CD8-positive, alpha-beta memory T cell (primary cell): Measurements from ENCODE around the gene PAPOLB. TPM values are rescaled to one million over a fixed set of nuclear protein-coding genes. Genes with fewer than 3 reads are reported as not detected.

Experiments
- CTCF ChIA-PET: fragments of 350-600 bp; sonication (Branson Sonifier 250); formaldehyde crosslinking; loops from one replicate; lab custom pipeline; 2021; ENCODE audit warnings: antibody characterized with exemption; lab: Charles Lee
- POLR2A ChIA-PET: fragments of 350-600 bp; sonication (Branson Sonifier 250); formaldehyde crosslinking; loops from one replicate; lab custom pipeline; 2021; ENCODE audit warnings: antibody characterized with exemption; lab: Charles Lee
- DNase-seq, 5 donors: peaks; one replicate each; pipeline versions ENCODE4 v3.0.0 to v3.0.0-alpha.2; 2020 to 2022; ENCODE audit warnings: mixed read lengths in 1 of 5
- H3K27ac ChIP-seq: one replicate; pipeline ENCODE4 v1.7.0; 2013; ENCODE audit warnings: low read depth, mild to moderate bottlenecking, low read length, moderate library complexity
- H3K27me3 ChIP-seq: 2 replicates; pipeline ENCODE4 v1.7.0; 2013; ENCODE audit warnings: low read length, mild to moderate bottlenecking; ENCODE audit not compliant: insufficient read depth, poor library complexity, severe bottlenecking
- H3K36me3 ChIP-seq: 2 replicates; pipeline ENCODE4 v1.7.0; 2013; ENCODE audit warnings: mild to moderate bottlenecking, low read length, moderate library complexity; ENCODE audit not compliant: insufficient read depth
- H3K4me1 ChIP-seq: 2 replicates; pipeline ENCODE4 v1.7.0; 2013; ENCODE audit warnings: mild to moderate bottlenecking, low read length, moderate library complexity; ENCODE audit not compliant: insufficient read depth
- H3K4me3 ChIP-seq: 2 replicates; pipeline ENCODE4 v1.7.0; 2013; ENCODE audit warnings: mild to moderate bottlenecking, low read length
- H3K9me3 ChIP-seq: 2 replicates; pipeline ENCODE4 v1.7.0; 2013; ENCODE audit warnings: mild to moderate bottlenecking, low read length
- H3K27ac Mint-ChIP-seq, 8 donors: one replicate each; pipeline ENCODE4 v1.8.0; 2020 to 2021; ENCODE audit warnings: mixed read lengths in 8 of 8, mild to moderate bottlenecking in 6 of 8, inconsistent platforms in 3 of 8, moderate library complexity in 3 of 8
- H3K27me3 Mint-ChIP-seq, 2 donors: one replicate each; pipeline ENCODE4 v1.8.0; 2020 to 2021; ENCODE audit warnings: mixed read lengths in 2 of 2, mild to moderate bottlenecking in 1 of 2, moderate library complexity in 1 of 2
- H3K36me3 Mint-ChIP-seq, 3 donors: one replicate each; pipeline ENCODE4 v1.8.0; 2020 to 2021; ENCODE audit warnings: mixed read lengths in 3 of 3, inconsistent platforms in 1 of 3, mild to moderate bottlenecking in 1 of 3
- H3K4me1 Mint-ChIP-seq, 3 donors: one replicate each; pipeline ENCODE4 v1.8.0; 2020 to 2021; ENCODE audit warnings: mixed read lengths in 3 of 3, inconsistent platforms in 1 of 3, mild to moderate bottlenecking in 1 of 3
- H3K4me3 Mint-ChIP-seq, 7 donors: one replicate each; pipeline ENCODE4 v1.8.0; 2020 to 2021; ENCODE audit warnings: mixed read lengths in 7 of 7, mild to moderate bottlenecking in 6 of 7, moderate library complexity in 4 of 7, inconsistent platforms in 2 of 7
- H3K9me3 Mint-ChIP-seq, 5 donors: one replicate each; pipeline ENCODE4 v1.8.0; 2020 to 2022; ENCODE audit warnings: mixed read lengths in 5 of 5, mild to moderate bottlenecking in 3 of 5, moderate library complexity in 2 of 5, inconsistent platforms in 1 of 5
- polyA plus RNA-seq: library from polyadenylated mRNA; unstranded; fragments of 300-500 nt; fragmentation: Illumina TruSeq; gene quantifications from one replicate; pipeline ENCODE4 v1.2.3, GENCODE V29; 2021
- total RNA-seq, 2 experiments: library from RNA; stranded (reverse); gene quantifications; one replicate each; pipeline ENCODE4 v1.2.3, GENCODE V29; 2021

Gene PAPOLB
- total and polyA plus RNA-seq, 3 experiments from 2014 or later: not detected

GRCh38 chr7:4842319-4843064 lies 19.3 kb downstream of the PAPOLB start:
- Histone ChIP-seq H3K4me3 (no peak overlapping the region), H3K36me3 (no peaks in the 10 kb centered on the region), H3K9me3 (no peaks in the 10 kb centered on the region), H3K27ac (no peak overlapping the region), H3K27me3 (no peaks in the 10 kb centered on the region), H3K4me1 (no peaks in the 10 kb centered on the region)
- no peak overlapping the region for H3K27ac Mint-ChIP-seq
- H3K4me3 Mint-ChIP-seq: no peak overlapping the region
- DNase-seq: no peak
- no peaks in the 10 kb centered on the region for H3K36me3 Mint-ChIP-seq
- H3K4me1 Mint-ChIP-seq: peaks cover 0 to 3% (median 0%) of the 10 kb centered on the region in 3 donors
- H3K27me3 Mint-ChIP-seq: peaks cover 7 to 23% of the 10 kb centered on the region in 2 donors
- ChIA-PET POLR2A (no interaction called here), CTCF (no interaction called here)
- no peaks in the 10 kb centered on the region for H3K9me3 Mint-ChIP-seq

GRCh38 chr7:4841836-4842235 lies 20.0 kb downstream of the PAPOLB start:
- CTCF ChIA-PET: no interaction called here
- POLR2A ChIA-PET: no interaction called here
- Mint-ChIP-seq H3K9me3 (no peaks in the 10 kb centered on the region), H3K36me3 (no peaks in the 10 kb centered on the region), H3K27me3 (peaks cover 7 to 18% of the 10 kb centered on the region in 2 donors), H3K4me3 (no peak overlapping the region), H3K27ac (no peak overlapping the region), H3K4me1 (peaks cover 0 to 3% (median 0%) of the 10 kb centered on the region in 3 donors)
- Histone ChIP-seq H3K36me3 (no peaks in the 10 kb centered on the region), H3K9me3 (no peaks in the 10 kb centered on the region), H3K4me3 (no peak overlapping the region), H3K4me1 (no peaks in the 10 kb centered on the region), H3K27me3 (no peaks in the 10 kb centered on the region), H3K27ac (no peak overlapping the region)
- no peak for DNase-seq

- Mint-ChIP-seq H3K4me1 (peaks cover 0 to 3% (median 0%) of the 10 kb centered on the region in 3 donors), H3K27me3 (peaks cover 7 to 18% of the 10 kb centered on the region in 2 donors), H3K9me3 (no peaks in the 10 kb centered on the region), H3K27ac (no peak overlapping the region), H3K4me3 (no peak overlapping the region), H3K36me3 (no peaks in the 10 kb centered on the region)
- no peaks in the 10 kb centered on the region for H3K27me3 ChIP-seq
- H3K9me3 ChIP-seq: no peaks in the 10 kb centered on the region
- H3K27ac ChIP-seq: no peak overlapping the region
- DNase-seq: no peak
- H3K4me1 ChIP-seq: no peaks in the 10 kb centered on the region
- no peaks in the 10 kb centered on the region for H3K36me3 ChIP-seq
- ChIA-PET CTCF (no interaction called here), POLR2A (no interaction called here)
- no peak overlapping the region for H3K4me3 ChIP-seq
Observed at GRCh38 chr7:4841007-4841784, 20.6 kb downstream of the PAPOLB start.

- Histone ChIP-seq H3K36me3 (no peaks in the 10 kb centered on the region), H3K4me1 (no peaks in the 10 kb centered on the region), H3K27ac (no peak overlapping the region), H3K27me3 (no peaks in the 10 kb centered on the region), H3K9me3 (no peaks in the 10 kb centered on the region), H3K4me3 (no peak overlapping the region)
- H3K9me3 Mint-ChIP-seq: no peaks in the 10 kb centered on the region
- H3K4me1 Mint-ChIP-seq: no peaks in the 10 kb centered on the region
- ChIA-PET POLR2A (no interaction called here), CTCF (no interaction called here)
- no peak overlapping the region for H3K27ac Mint-ChIP-seq
- no peak overlapping the region for H3K4me3 Mint-ChIP-seq
- no peaks in the 10 kb centered on the region for H3K36me3 Mint-ChIP-seq
- DNase-seq: no peak
- peaks cover 2 to 11% of the 10 kb centered on the region in 2 donors for H3K27me3 Mint-ChIP-seq
Observed at GRCh38 chr7:4840079-4840501, 21.7 kb downstream of the PAPOLB start.

GRCh38 chr7:4838626-4839334 lies 23.1 kb downstream of the PAPOLB start:
- H3K36me3 Mint-ChIP-seq: no peaks in the 10 kb centered on the region
- CTCF ChIA-PET: no interaction called here
- peaks cover 2 to 8% of the 10 kb centered on the region in 2 donors for H3K27me3 Mint-ChIP-seq

GRCh38 chr7:4837803-4838625 lies 23.8 kb downstream of the PAPOLB start:
- ChIA-PET CTCF (no interaction called here), POLR2A (no interaction called here)
- Mint-ChIP-seq H3K4me3 (no peak overlapping the region), H3K9me3 (no peaks in the 10 kb centered on the region), H3K4me1 (no peaks in the 10 kb centered on the region), H3K27ac (no peak overlapping the region), H3K36me3 (no peaks in the 10 kb centered on the region), H3K27me3 (peaks cover 2 to 4% of the 10 kb centered on the region in 2 donors)
- no peaks in the 10 kb centered on the region for H3K9me3 ChIP-seq
- no peak overlapping the region for H3K27ac ChIP-seq
- H3K27me3 ChIP-seq: no peaks in the 10 kb centered on the region
- H3K4me3 ChIP-seq: no peak overlapping the region
- no peak for DNase-seq
- no peaks in the 10 kb centered on the region for H3K4me1 ChIP-seq
- H3K36me3 ChIP-seq: no peaks in the 10 kb centered on the region

More at GRCh38 chr7:4838626-4839334, 23.1 kb downstream of the PAPOLB start:
- Histone ChIP-seq H3K27me3 (no peaks in the 10 kb centered on the region), H3K4me3 (no peak overlapping the region), H3K36me3 (no peaks in the 10 kb centered on the region), H3K4me1 (no peaks in the 10 kb centered on the region), H3K27ac (no peak overlapping the region), H3K9me3 (no peaks in the 10 kb centered on the region)
- Mint-ChIP-seq H3K4me3 (no peak overlapping the region), H3K4me1 (no peaks in the 10 kb centered on the region), H3K27ac (no peak overlapping the region), H3K9me3 (no peaks in the 10 kb centered on the region)
- POLR2A ChIA-PET: no interaction called here
- no peak for DNase-seq

- Mint-ChIP-seq H3K27me3 (no peaks in the 10 kb centered on the region), H3K4me1 (no peaks in the 10 kb centered on the region)
- POLR2A ChIA-PET: no interaction called here
Observed at GRCh38 chr7:4837041-4837802, 24.6 kb downstream of the PAPOLB start.

More at GRCh38 chr7:4837041-4837802, 24.6 kb downstream of the PAPOLB start:
- Histone ChIP-seq H3K4me1 (no peaks in the 10 kb centered on the region), H3K27me3 (no peaks in the 10 kb centered on the region), H3K36me3 (no peaks in the 10 kb centered on the region), H3K9me3 (no peaks in the 10 kb centered on the region), H3K4me3 (no peak overlapping the region), H3K27ac (no peak overlapping the region)
- H3K36me3 Mint-ChIP-seq: no peaks in the 10 kb centered on the region
- CTCF ChIA-PET: no interaction called here
- DNase-seq: no peak
- H3K9me3 Mint-ChIP-seq: no peaks in the 10 kb centered on the region
- no peak overlapping the region for H3K27ac Mint-ChIP-seq
- H3K4me3 Mint-ChIP-seq: no peak overlapping the region
